DMS 273 (cell line): Measurements from ENCODE around the gene SLC37A3.
A peak's percentile ranks its signal among the peaks of the same experiment; 100 is the strongest.
"Not testable (repeated sequence)": the region's sequence is repeated elsewhere in the genome, so short reads cannot be mapped to it uniquely, and the experiment has no call there.

Experiments
- DNase-seq: peaks from one replicate; lab custom pipeline; 2025; ENCODE audit not compliant: unreplicated experiment; lab: John Stamatoyannopoulos, UW

SLC37A3 gene

DNA sequence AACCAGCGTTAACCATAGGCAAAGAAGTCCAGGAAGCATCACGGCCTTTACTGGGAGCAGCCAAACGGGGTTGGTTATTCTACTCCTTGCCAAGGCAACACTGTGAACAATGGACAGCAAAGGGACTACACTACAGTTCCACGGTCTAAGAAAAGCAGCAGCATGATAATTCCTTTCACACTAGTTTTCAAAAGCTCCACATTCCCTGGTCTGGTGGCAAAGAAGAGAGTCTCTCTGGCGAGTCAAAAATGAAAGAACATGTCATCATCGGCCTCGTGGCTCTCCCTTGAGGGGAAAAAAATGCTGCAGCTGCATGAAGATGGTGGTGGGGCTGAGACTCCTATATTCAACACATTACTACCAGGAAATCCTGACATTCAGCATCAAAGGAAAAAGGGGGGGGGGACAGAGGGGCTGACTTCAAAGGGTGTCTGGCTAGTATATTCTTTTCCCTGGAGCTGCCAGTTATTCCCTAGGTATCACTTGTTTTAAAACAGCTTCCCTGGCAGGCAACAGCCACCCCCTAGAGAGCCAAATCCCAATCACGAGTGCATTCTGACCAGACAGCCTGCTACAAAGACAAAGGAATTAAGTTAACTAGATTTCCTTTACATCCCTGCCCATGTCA, 49.1 kb downstream of the SLC37A3 start:
- DNase-seq, result no peak

DNA sequence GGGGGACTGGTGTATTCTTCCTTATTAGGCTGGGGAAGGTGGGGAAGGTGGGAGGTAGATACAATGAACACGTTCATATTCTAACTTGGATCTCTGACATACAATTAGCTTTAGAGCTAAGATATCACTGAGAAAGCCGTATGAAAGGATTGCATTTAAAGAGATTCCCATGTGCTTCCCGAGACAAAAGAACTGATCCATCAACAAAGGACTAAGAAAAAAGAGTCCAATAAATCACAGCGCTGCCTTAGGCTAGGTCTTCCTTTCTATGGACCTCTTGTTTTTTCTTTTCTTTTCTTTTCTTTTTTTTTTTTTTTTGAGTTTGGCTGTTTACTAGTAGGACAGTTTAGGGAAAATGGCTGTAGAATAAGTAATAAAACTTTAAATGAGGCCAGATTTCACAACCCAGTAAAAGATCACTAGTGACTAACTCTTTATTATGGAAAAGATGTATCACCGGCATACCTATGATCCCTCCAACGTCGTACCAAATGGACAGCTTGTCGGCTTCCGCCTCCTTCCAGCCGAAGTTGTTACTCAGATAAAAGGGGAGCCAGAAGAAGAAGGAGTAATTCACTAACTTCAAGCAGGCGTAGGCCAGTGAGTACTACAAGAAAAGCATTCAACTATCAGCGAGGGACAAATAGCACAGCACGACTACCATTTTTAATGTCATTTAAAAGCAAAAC, 50.0 kb downstream of the SLC37A3 start:
- no peak for DNase-seq

DNA sequence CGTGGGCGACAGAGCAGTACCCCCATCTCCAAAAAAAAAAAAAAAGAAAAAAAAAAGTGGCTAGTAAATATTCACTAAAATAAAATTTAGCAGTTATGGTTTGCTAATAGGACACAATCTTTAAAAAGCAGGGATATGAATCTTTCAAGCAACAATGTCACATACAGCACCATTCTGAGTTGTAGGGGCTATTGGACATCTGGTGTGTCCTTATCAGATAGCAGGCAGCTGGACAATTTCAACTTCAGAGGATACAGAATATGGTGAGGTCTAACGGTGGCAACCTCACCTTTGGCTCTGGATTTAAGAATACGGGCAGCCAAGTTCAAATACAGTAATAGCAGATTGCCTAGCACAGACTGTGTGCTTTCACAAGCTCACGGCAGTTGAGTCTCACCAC, 51.1 kb downstream of the SLC37A3 start:
- DNase-seq, result peak; percentile 28

DNA sequence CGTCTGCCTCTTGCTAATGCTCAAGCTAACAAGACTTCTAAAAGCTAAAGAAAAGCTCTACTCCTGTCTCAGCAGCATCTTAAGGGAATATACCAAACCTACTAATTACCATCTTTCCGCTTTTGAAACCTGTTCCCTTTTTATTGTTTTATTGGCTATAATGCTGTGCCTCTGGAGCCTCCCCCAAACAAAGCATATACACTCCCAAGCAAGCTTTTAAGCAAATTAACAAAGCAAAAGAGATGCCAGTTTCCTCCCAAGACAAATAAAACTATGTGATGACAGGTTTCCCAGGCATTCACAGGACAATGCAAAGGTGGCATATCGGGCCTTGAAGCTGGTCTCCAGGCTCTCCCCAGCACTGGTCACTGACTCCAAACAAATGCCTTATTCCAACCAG, 52.9 kb downstream of the SLC37A3 start:
- no peak for DNase-seq

DNA sequence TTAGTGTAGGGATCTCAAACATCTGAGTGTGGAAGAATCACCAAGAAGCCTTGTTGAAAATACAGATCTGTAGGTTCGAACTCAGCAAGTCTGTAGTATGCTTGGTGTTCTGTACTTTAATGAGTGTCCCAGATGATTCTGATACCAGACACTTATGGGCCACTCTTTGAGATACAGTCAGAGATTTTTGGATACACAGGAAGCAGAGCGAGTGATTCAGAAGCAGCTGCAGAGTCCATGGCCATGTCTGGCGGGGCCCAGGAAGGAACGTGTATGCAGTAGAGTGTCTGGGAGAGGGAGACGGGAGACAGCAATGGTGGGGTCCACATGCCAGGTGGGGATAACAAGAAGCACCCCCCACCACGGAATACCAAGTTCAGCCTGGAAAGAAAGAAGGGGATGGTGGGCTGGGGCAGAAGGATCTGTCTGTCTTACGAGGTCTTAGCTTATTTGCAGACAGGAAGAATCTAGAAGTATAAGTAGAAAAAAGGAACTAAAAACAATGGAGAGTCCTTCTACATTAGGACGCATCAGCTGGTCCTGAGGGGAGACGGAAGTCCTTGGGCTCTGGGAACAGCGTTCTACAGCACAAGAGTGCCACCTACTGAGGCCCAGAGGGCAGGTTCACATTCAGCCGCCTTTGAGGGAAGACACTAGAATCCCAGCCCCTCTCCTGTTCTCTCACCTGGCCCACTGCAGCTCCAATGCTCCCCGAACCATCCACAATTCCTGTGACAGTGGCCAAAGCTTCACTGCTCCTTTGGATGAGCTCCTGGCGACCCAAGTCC, 55.4 kb downstream of the SLC37A3 start:
- peak; percentile 37 for DNase-seq

DNA sequence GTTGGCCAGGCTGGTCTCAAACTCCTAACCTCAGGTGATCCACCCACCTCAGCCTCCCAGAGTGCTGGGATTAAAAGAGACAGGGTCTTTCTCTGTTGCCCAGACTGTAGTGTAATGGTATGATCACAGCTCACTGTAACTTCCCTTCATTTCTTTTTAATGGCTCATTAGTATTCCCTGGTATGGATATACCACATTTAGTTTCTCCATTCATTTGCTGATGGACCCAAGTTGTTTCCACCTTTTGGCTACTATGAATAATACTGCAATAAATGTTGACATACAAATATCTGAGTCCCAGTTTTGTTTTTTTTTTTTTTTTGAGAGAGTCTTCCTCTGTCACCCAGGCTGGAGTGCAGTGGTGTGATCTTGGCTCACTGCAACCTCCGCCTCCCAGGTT, 59.4 kb downstream of the SLC37A3 start:
- not testable (repeated sequence) for DNase-seq

DNA sequence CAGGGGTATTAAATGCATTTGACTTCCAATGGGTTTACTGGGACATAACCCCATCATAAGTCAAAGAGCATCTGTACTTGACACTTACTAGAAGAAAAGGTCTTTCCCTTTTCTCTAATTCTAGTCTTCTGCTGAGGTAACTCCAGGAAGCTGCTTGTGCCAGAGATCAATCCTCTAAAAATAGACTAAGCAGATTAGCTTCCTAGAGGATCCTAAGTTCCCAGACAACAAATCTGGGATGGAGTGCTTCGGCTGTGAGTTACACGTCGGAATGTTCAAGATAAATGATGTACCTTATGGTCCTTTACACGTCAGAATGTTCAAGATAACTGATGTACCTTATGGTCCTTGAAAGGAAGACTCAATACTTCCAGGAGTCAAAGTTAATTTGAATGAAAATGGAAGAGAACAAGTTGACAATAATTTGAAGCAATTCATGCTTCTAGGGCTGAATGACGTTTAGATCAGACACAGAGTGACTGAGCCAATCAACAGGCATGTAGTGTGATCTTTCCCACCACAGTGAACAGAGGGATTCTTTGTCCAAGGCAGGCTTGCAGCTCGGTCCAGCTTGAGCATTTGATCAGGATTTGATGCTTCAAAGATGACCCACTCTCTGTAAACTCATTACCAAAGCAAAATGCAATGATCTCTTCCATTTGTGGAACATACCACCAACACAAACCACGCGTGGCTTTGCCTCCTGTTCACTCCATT, 63.8 kb downstream of the SLC37A3 start:
- DNase-seq, result no peak

DNA sequence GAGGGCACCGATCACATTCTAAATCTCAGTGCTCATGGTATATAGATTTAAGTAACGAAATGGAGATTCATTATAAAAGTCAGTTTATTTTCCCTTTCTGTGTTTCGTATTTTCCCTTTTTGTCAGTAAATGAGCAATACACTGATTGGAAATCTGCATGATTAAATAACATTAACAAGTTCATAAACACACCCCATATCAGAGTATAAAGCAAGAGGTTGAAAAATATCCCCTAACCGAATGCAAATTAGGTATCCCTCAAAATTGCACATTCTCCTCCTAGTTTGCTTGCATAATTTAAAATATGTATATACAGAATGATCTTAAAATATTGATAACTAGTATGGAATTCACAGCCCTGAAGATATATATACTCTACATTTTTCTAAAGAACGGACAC, 64.6 kb downstream of the SLC37A3 start:
- DNase-seq, result no peak

DNA sequence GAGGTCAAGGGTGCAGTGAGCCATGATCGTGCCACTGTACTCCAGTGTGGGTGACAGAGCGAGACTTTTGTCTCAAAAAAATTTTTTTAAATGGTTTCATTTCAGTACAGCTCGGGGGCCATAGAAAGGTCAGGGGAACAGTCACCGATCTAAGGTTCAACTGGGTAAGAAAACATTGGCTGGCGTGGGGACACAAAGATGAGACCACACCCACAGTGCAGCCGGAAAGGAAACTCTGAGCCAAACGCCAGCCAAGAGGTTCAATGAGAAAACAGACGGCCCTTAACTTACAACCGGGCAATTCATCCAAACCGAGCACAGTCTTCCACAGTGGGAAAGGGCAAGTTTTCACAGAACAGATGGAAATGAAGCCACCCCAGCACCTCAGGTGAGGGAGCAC, 65.1 kb downstream of the SLC37A3 start:
- DNase-seq, result no peak

DNA sequence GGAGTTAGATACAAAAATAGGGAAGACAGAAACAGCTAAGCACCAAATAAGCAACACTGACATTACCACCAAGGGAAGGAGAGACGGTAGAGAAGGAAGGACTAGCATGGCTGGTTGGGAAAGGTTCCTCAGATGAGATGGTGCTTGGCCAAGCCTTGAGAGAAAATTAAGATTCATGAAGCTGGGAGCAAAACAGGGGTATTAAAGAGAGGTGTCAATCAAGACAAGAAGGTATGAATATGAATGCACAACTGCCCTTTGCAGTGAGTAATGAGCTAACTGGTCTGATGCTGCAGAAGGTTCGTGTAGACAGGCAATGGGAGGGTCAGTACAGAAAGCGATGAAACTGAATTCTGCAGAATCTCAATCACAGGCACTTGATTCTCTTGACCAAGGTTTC, 67.7 kb downstream of the SLC37A3 start:
- DNase-seq, result no peak

DNA sequence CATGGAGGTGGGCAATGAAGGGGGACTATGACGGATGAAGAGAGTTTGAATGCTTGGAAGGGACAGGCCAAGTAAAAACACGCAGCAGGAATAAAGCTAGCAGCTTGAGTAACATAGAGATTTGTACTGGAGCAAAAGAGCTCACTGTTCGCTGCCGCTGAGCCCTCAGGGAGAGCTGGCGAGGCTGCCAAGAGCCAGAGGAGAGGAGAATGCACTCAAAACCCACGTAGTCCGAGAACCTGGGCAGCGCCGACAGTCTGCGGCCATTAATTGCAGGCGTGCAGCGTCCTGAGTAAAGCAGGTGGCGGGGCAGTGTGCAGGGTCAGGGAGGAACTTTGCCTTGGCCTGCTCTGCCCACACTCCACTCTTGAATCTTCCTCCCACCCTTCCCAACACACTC, 68.2 kb downstream of the SLC37A3 start:
- DNase-seq, result no peak

DNA sequence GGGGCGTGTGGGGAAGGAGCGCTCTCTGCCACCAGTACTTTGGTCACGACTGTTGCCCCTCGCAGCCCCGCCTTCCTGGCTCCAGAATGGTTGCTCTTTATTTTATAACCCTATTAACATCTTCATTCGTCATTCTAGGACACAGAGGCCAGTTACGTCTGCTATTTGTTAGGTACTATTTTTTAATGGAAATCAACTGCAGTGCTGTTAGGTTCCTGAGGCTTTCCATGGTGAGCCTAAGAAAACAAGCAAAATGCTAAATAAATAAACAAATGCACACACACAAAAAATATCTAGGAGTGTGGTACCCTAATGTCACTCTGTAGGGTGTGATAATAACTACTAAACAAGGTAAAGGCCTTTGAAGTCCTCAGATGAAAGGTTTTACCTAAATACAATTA, 71.1 kb downstream of the SLC37A3 start:
- no peak for DNase-seq

DNA sequence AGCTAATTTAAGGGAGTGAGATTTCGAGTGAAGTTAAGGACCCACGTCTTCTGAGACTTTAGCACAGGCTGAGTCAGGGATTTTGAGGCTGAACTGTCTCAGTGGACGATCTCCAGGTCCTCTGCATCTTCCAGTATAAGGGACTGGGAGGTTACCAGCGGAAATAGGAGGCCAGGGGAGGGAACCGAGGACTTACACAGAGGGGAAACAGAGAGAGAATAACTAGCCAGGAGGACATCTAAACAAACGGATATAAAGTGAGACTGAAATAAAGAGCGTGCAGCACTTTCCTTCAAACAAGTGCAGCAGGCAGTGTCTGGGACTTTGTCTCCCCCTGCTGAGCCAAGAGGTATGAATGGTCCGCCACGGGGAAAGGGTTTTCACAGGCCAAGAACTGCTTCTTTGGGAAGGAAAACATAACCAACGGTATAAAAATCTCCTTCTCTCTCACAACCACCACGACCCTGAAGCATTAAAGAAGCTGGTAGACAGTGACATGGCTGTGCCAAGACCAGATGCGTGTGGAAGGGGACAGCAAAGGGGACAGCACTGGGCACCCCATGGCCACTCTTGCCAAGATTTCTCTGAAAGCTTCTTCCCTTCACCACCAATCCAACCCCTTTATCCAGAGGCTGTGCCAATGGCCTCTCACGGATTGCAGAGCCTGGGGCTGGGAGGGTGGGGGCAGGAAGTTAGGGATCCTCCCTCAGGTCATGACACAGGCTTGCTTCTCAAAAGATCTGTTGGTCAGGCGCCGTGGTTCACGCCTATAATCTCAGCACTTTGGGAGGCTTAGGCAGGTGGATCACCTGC, 72.0 kb downstream of the SLC37A3 start:
- DNase-seq, result peak; percentile 88

DNA sequence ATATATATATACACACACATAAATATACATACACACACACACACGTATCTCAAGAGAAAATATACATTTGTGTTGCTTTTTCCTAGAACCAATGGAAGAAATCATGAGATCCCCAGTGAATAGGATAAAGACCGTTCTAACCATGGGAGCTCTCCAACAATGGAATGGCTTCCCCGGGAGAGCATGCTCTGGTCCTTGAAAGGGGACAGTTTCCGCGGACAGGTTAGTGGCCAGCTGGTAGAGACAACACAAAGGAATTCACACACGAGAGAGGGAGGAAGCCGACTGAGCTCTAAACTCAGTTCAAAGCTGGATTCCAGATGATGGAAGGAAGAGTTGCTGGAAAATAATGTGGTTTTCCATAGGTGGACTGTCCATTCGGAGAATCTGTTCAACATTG, 72.7 kb downstream of the SLC37A3 start:
- DNase-seq, result no peak

DNA sequence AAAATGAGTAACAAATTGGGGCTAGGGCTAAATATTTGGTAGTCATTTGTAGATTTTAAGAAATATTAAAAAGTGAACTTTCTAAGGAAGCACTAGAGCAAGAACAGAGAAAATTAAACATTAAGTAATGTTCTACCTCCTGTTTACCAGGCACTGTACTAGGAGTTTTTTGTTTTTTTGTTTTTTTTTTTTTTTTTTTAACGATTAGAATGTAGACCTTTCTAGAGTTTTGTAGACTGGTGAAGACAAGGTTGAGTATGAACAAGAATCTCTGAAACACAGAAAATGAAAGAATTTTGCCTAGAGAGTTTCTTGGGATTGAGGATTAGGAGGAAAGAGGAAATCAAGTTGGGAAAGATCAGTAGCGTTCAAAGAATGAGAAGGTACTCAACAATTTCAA, 73.6 kb downstream of the SLC37A3 start:
- DNase-seq, result no peak

DNA sequence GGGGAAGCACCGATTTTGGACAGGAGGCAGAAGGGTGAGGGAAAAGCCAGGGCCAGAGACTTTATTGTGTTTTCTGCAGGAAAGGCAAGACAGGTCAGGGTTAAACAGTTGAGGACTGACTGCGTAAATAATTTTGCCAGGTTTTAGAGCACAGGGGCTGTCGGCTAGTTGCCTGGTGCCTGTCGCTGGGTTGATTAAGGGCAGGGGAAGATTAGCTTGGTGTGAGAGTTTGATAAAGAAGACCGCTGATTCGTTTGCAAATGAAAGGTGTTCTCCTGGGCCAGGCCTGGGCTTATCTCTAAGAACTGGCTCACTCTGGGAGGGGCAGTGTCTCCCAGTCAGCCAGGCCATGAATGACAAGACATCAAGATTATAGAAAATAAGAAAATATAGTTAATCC, 75.6 kb downstream of the SLC37A3 start:
- DNase-seq, result no peak

DNA sequence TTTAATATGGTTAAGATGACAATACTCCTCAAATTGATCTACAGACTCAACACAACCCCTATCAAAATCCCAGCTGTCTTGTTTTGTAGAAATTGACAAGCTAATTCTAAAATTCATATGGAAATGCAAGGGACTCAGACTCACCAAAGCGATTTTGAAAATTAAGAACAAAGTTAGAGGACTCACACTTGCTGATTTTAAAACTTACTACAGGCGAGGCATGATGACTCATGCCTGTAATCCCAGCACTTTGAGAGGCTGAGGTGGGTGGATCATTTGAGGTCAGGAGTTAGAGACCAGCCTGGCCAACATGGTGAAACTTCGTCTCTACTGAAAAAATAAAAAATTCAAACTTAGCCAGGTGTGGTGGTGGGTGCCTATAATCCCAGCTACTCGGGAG, 78.3 kb downstream of the SLC37A3 start:
- not testable (repeated sequence) for DNase-seq

DNA sequence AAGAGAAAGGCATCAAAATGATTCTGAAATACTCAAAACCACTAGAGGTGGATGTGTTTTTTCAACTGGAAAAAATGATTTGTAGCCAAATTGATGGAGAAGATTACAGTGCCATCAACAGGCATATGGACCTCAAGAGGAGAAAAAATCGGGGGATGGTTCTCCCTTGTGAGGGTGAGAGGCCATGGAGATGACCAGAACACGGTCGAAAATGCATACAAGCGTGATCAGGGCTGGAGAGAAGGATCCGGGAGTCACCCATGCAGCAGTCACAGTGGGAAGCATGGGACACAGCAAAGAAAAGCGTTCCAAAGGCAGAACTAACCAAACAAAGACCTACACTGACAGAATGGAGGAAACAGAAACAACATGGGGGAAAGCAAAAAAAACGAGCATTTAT, 80.3 kb downstream of the SLC37A3 start:
- no peak for DNase-seq

DNA sequence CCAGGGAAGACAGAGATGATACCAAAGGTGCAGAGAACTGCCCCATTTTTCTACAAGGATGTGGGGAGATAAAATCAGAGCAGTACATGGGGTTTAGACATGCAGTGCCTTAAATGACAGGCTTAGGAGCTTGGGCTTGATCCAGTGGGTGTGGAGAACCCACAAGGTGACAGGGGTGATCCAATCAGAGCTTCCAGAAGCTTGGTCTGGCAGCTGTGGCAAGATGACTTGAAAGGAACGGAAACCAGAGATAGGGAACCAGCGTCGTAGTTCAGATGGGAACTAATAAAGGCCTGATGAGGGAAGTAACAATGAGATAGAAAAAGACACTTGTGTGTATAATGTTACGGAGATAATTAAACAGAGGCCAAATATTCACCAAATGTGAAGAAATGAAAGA, 80.7 kb downstream of the SLC37A3 start:
- no peak for DNase-seq

DNA sequence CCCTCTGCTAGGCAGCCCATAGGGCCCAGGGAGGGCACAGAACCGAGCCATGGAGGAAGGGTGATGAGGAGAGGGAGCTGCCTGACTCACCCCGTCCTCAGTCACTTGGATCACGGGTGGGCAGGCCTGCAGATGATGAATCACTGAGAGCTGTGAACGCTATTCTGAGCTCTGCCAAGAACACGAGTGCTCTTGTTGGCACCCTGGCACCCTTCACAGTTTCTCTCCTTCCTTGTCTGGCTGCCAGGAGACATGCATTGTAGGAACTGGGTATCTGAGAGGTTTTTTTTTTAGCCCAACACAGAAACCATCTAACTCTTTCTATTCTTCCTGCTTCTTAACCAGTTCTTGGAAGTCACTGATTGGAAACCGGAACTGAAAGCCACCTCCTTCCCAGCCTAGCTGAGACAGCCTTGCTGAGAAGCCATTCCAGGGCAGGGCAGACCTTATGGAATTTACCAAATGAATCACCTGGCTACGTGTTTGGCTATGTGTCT, 82.1 kb downstream of the SLC37A3 start:
- peak; percentile 33 for DNase-seq
